Fibroblast of mammary gland (primary cell): ENCODE results near the gene KRTAP1-5.

Experiments
- DNase-seq: peaks from one replicate; pipeline ENCODE4 v3.0.0-alpha.2; 2010; ENCODE audit warnings: low read depth
- H3K4me3 ChIP-seq: 2 replicates; pipeline ENCODE4 v1.5.1; 2011; ENCODE audit warnings: low read depth, mild to moderate bottlenecking, low read length, moderate library complexity; ENCODE audit not compliant: control insufficient read depth
- TF ChIP-seq, protein P1 (sequence below): conservative IDR thresholded peaks from 2 replicates; pipeline ENCODE4 v1.5.1; 2011; ENCODE audit warnings: low read depth, low read length, inconsistent platforms; ENCODE audit not compliant: control insufficient read depth, insufficient read depth

The KRTAP1-5 gene

DNA sequence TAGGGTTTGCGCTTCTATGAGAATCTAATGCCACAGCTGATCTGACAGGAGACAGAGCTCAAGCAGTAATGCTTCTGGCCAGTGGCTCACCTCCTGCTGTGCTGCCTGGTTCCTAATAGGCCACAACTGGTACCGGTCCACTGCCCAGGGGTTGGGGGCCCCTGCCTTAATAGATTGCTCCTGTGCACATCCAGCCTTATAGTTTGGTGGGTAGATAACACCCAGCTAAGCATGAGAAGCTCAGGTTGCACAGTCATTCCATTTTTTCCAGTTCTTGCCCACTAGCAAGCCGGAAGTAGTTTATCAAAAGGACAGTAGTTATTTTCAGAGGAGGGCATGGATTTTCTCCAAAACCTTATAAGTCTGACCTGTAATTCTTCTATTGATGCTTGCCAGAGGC, 7.6 kb downstream of the KRTAP1-5 start:
- DNase-seq = no peak
- TF ChIP-seq, protein P1, sequence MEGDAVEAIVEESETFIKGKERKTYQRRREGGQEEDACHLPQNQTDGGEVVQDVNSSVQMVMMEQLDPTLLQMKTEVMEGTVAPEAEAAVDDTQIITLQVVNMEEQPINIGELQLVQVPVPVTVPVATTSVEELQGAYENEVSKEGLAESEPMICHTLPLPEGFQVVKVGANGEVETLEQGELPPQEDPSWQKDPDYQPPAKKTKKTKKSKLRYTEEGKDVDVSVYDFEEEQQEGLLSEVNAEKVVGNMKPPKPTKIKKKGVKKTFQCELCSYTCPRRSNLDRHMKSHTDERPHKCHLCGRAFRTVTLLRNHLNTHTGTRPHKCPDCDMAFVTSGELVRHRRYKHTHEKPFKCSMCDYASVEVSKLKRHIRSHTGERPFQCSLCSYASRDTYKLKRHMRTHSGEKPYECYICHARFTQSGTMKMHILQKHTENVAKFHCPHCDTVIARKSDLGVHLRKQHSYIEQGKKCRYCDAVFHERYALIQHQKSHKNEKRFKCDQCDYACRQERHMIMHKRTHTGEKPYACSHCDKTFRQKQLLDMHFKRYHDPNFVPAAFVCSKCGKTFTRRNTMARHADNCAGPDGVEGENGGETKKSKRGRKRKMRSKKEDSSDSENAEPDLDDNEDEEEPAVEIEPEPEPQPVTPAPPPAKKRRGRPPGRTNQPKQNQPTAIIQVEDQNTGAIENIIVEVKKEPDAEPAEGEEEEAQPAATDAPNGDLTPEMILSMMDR = no peak
- H3K4me3 ChIP-seq = no peak overlapping the region

DNA sequence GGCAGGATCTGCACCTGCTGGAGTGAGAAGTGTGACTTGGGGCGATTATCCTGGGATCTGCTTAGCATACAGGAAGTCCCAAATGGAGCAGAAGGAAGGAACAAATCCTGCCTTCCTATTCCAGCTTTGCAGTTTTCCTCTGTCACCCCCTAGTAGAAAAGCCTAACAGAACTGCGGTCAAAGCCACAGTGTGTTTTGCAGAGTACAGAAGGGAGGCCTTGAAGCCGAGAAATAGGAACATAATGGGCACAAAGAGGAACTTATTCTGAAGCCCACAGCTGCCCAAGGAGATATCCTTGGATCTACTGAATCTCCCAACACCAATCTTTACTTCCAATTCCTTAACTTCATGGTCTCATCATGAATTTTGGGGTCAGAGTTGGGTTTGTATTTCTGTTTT, 8.5 kb downstream of the KRTAP1-5 start:
- DNase-seq = no peak
- no peak overlapping the region for H3K4me3 ChIP-seq
- TF ChIP-seq, protein P1 = no peak

DNA sequence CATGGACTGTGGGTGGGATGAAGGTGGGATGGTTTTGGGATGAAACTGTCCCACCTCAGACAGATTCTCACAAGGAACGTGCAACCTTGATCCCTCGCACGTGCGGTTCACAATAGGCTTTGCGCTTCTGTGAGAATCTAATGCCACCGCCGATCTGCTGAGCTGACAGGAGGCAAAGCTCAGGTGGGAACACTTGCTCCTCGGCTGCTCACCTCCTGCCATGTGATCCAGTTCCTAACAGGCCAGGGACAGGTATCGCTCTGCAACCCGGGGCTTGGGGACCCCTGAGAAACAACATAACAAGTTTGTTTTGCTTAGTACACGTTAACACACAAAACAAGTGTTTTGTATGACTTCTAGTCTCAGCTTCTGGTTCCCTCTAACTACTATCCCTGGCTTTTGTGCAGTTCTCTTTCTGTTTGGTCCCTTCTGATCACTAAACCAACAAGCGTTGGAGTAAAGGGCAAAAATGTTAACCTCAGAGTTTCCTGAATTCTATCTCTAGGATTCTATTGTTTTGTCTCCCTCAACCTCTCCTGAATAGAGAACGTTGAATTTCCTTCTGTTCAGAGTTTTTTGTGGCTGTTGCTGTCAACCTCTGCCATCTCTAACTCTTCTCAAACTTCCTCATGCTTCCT, 10.3 kb downstream of the KRTAP1-5 start:
- TF ChIP-seq, protein P1 = no peak

DNA sequence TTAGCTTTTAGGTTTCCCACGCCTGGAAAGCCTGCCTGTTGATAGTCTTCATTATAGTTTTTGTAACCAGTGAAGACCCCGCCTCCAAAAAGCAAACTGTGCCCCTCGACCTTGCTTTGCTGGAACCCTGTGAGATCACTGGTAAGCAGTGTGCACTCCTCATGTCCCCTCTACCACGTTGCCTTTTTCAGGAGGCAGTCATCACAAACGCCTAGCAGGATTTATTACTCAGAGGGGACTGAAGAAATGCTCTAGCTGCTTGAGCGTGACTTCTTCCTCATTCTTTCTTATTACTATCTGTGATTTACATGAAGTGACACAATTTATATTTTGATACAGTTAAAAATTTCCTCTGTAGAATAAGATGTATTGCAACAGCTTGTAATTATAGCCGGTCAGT, 11.6 kb downstream of the KRTAP1-5 start:
- TF ChIP-seq, protein P1 = no peak
- H3K4me3 ChIP-seq = no peak overlapping the region
- DNase-seq = no peak

More for the DNA sequence above, 10.3 kb downstream of the KRTAP1-5 start:
- DNase-seq = no peak
- H3K4me3 ChIP-seq = no peak overlapping the region

DNA sequence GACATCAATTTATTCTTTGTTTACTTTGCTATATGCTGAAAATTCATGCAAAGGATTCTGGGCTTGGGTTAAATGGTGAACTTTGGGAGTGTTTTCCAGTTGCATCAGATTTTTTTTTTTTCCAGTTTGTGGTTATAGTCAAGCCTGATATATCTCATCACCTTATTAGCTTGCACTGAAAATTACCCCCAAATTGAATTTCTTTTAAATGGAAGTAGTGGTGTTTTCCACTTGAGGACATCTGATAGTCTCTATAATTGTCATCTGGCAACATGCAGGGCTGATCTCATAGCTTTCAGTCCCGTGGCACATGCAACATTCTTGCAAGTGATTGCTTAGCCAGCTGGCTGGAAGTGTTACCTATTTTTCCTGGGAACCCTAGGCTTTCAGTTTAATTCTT, 13.4 kb downstream of the KRTAP1-5 start:
- no peak overlapping the region for H3K4me3 ChIP-seq
- peak; percentile 35 for DNase-seq
- TF ChIP-seq, protein P1 = no peak

DNA sequence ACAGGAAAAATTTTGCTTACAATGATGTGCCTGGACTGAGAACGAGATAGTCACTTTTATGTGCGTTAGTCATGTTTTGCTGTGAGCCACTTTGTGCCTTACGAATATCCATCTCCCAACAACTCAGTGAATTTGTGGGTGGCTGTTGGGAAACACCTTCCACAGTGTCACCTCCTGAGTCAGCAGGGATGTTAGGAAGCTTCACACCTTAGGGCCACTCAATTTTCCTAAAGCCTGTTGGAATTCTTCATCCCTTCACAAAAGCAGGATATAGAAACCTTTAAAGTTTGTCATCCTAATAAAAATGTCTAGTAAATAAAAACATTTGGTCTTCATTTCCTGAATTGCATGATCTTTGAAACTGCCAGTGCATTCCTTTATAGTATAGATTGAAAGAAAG, 13.8 kb downstream of the KRTAP1-5 start:
- TF ChIP-seq, protein P1 = no peak
- DNase-seq = peak; percentile 41
- no peak overlapping the region for H3K4me3 ChIP-seq

DNA sequence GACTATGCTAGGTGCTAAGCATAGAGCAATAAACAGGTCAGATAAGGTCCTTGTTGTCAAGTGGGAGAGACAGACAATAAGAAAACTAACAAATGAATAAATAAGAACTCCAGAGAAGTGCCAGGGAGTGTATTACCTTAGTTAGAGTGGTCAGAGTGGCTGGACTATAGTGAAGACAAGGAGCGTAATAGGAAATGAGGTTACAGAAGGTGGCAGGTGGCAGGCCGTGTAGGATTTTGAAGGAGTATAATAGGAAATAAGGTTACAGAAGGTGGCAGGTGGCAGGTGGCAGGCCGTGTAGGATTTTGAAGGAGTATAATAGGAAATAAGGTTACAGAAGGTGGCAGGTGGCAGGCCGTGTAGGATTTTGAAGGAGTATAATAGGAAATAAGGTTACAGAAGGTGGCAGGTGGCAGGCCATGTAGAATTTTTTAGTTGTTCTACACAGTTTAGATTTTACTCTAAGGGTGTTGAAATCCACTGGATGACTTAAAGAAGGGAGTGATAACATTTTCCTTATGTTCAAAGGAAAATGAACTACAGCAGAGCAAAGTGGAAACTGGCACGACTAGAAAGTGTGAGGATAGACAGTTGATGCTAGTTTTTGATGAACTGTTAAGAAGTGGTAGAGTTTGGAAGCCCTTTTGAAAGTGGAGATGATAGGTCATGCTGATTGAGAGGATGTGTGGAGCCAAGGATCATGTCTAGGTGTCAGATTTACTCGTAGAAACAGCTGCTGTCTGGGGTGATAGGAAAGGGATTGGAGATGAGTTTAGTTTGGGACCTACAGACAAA, 14.5 kb downstream of the KRTAP1-5 start:
- no peak overlapping the region for H3K4me3 ChIP-seq
- no peak for DNase-seq
- TF ChIP-seq, protein P1 = no peak
